ENCODE measurements around the gene CACNA1F. TPM values are rescaled to one million over a fixed set of nuclear protein-coding genes. Genes with fewer than 3 reads are reported as not detected.
A peak's percentile ranks its signal among the peaks of the same experiment; 100 is the strongest.

Gene CACNA1F
- total RNA-seq, 1 donor from 2014 or later: 0.25 TPM

DNA sequence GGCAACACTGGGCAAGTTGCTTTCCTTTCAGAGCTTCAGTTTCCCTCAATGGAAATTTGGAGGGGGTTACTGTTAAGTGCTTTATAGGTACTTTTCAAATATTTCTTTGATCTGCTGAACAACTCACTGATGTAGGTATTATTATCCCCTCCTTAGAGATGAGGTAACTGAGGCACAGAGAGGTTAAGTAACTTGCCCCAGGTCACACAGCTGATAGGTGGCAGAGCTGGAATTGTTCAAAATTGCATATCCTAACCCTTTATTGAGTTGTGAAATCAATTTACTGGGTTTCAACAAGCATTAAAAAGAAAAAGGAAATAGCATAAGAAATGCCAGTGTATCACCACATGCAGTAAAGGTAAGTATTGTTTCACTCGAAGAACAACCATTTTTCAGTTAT, 43.1 kb upstream of the CACNA1F start:
- Histone ChIP-seq H3K4me1 (peaks cover 26% of the 10 kb centered on the region), H3K4me3 (no peak overlapping the region), H3K27ac (no peak overlapping the region), H3K36me3 (no peaks in the 10 kb centered on the region), H3K27me3 (no peaks in the 10 kb centered on the region), H3K9me3 (no peaks in the 10 kb centered on the region)
- DNase-seq (ENCODE audit: extremely low spot score in 2 of 2): no peak
- intact Hi-C loops (cut with DNase I): no loop called here
- TF ChIP-seq POLR2AphosphoS5 (IDR thresholded peaks at IDR 0.05; ENCODE audit: insufficient read depth in 1 of 2, low read depth in 1 of 2): no peak
- TF ChIP-seq, protein P1, sequence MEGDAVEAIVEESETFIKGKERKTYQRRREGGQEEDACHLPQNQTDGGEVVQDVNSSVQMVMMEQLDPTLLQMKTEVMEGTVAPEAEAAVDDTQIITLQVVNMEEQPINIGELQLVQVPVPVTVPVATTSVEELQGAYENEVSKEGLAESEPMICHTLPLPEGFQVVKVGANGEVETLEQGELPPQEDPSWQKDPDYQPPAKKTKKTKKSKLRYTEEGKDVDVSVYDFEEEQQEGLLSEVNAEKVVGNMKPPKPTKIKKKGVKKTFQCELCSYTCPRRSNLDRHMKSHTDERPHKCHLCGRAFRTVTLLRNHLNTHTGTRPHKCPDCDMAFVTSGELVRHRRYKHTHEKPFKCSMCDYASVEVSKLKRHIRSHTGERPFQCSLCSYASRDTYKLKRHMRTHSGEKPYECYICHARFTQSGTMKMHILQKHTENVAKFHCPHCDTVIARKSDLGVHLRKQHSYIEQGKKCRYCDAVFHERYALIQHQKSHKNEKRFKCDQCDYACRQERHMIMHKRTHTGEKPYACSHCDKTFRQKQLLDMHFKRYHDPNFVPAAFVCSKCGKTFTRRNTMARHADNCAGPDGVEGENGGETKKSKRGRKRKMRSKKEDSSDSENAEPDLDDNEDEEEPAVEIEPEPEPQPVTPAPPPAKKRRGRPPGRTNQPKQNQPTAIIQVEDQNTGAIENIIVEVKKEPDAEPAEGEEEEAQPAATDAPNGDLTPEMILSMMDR (IDR thresholded peaks at IDR 0.05): no peak
- TF ChIP-seq POLR2A (IDR thresholded peaks at IDR 0.05): no peak

DNA sequence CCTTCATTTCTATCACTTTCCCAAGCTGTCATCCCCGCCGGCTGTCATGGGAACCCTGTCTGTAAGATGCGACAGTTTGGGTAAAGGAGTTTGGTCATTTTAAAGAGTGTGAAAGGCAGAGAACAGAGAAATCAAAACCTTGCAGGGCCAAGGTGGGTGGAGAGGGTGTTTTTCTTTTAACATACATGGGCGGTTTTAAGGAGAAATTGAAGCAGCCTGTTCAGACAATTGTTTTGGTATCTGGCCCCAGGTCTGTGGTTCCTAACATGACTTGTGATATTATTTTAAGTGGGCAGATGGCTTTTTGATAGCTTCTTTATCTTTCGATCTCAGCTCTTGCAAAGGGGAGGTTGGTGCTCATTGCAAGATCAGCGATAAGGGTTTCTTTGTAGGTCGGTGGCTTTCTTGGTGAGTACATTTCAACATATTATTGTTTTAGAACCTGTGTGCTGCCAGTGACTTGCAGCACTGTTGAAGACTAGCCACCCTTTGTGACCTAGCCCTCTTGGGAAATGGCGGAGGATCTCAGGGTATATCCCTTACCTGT, 40.1 kb upstream of the CACNA1F start:
- no peak for DNase-seq (ENCODE audit: extremely low spot score in 2 of 2)
- TF ChIP-seq, protein P1 (IDR thresholded peaks at IDR 0.05): no peak
- TF ChIP-seq POLR2AphosphoS5 (IDR thresholded peaks at IDR 0.05; ENCODE audit: insufficient read depth in 1 of 2, low read depth in 1 of 2): no peak
- no peak for TF ChIP-seq POLR2A (IDR thresholded peaks at IDR 0.05)
- Histone ChIP-seq H3K27ac (no peak overlapping the region), H3K9me3 (no peaks in the 10 kb centered on the region), H3K27me3 (no peaks in the 10 kb centered on the region), H3K4me1 (peaks cover 34% of the 10 kb centered on the region), H3K36me3 (no peaks in the 10 kb centered on the region), H3K4me3 (no peak overlapping the region)
- intact Hi-C loops (cut with DNase I): no loop called here

DNA sequence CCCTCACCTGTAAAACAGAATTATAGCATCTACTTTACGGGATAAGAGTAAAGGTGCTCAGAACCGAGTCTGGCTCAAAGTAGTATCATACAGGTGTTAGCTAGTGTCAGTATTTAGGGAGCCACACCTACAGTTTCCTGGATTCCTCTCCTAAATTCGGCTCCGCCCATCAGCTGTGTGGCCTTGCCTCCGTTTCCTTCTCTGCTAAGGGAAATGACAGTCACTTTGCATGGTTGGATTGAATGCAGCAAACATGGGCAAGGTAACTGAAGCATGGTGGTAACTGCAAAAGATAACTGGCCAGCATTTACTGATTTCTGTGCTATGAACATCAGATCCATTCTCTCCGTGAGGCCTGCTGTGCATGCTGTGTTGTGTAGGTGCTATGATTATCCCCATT, 39.3 kb upstream of the CACNA1F start:
- H3K4me3 ChIP-seq: no peak overlapping the region
- no peak for DNase-seq (ENCODE audit: extremely low spot score in 2 of 2)
- TF ChIP-seq POLR2A (IDR thresholded peaks at IDR 0.05) (no peak), POLR2AphosphoS5 (IDR thresholded peaks at IDR 0.05; ENCODE audit: insufficient read depth in 1 of 2, low read depth in 1 of 2) (no peak)
- TF ChIP-seq, protein P1 (IDR thresholded peaks at IDR 0.05): no peak
- no peaks in the 10 kb centered on the region for H3K9me3 ChIP-seq
- H3K27me3 ChIP-seq: no peaks in the 10 kb centered on the region
- intact Hi-C loops (cut with DNase I): no loop called here
- no peak overlapping the region for H3K27ac ChIP-seq
- H3K4me1 ChIP-seq: peaks cover 31% of the 10 kb centered on the region
- no peaks in the 10 kb centered on the region for H3K36me3 ChIP-seq

DNA sequence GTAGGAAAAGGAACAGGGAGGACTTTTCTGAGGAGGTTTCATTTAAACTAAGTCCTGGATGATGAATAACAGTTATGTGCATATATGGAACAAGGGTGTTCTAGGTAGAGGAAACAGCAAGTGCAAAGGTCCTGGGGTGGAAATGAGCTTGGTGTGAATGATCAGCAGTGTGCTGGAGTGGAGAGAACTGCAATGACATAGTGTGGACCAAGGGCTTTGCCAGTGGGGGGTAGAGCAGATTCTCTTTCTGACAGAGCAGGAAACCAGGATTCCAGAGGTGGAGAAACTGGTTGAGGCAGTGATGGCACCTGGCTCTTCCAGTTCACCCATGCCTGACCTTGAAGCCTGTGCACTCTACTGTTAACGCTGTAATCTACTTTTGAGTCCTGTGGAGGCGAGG, 38.2 kb upstream of the CACNA1F start:
- intact Hi-C loops (cut with DNase I): no loop called here
- DNase-seq (ENCODE audit: extremely low spot score in 2 of 2): no peak

More for the DNA sequence above, 38.2 kb upstream of the CACNA1F start:
- Histone ChIP-seq H3K4me3 (peak overlapping the region; percentile 62 to 73), H3K9me3 (no peaks in the 10 kb centered on the region), H3K27me3 (no peaks in the 10 kb centered on the region), H3K27ac (peak overlapping the region; percentile 85), H3K4me1 (peaks cover 23% of the 10 kb centered on the region), H3K36me3 (no peaks in the 10 kb centered on the region)
- TF ChIP-seq POLR2A (IDR thresholded peaks at IDR 0.05) (no peak), POLR2AphosphoS5 (IDR thresholded peaks at IDR 0.05; ENCODE audit: insufficient read depth in 1 of 2, low read depth in 1 of 2) (no peak)
- TF ChIP-seq, protein P1 (IDR thresholded peaks at IDR 0.05): no peak
